GM12878 (cell line): ENCODE data around the gene FAM120B. TPM values are rescaled to one million over a fixed set of nuclear protein-coding genes. Genes with fewer than 3 reads are reported as not detected.

ENCODE experiments used
- ATAC-seq: fragments of 200-7000 bp; cut with Tn5 transposase; 3 replicates; pipeline ENCODE4 v1.9.1; 2020; ENCODE audit warnings: mild to moderate bottlenecking, moderate library complexity
- BruUV-seq: library from RNA; stranded (reverse); fragments of 400-500 nt; replicated peaks from 2 replicates; lab custom pipeline; 2021; lab: Mats Ljungman, UMichigan
- CTCF ChIA-PET: fragments of 300-600 bp; sonication (Branson Sonifier 250); formaldehyde crosslinking; extraction: SDS; loops from one replicate; lab custom pipeline; 2021; ENCODE audit warnings: inconsistent platforms; lab: Yijun Ruan, JAX
- POLR2A ChIA-PET: fragments of 350-600 bp; formaldehyde crosslinking; extraction: SDS; loops from one replicate; lab custom pipeline; 2021; ENCODE audit warnings: inconsistent platforms; lab: Charles Lee
- RAD21 ChIA-PET: fragments of 300-600 bp; sonication (Branson Sonifier 250); formaldehyde crosslinking; loops from one replicate; lab custom pipeline; 2023; ENCODE audit warnings: antibody characterized with exemption; ENCODE audit not compliant: unreplicated experiment; lab: Charles Lee
- SMC1A ChIA-PET: fragments of 300-600 bp; sonication (Branson Sonifier 250); formaldehyde crosslinking; loops from one replicate; lab custom pipeline; 2023; ENCODE audit not compliant: unreplicated experiment, uncharacterized antibody; lab: Charles Lee
- DNase-seq: peaks from one replicate; pipeline ENCODE4 v3.0.0-alpha.2; 2011; ENCODE audit warnings: low read depth, low spot score
- FAIRE-seq: peaks from 3 replicates; lab custom pipeline; 2011; peaks lifted over from hg19 to GRCh38; lab: Jason Lieb, UNC
- H2AFZ ChIP-seq: 2 replicates; pipeline ENCODE4 v1.6.0; 2011; ENCODE audit warnings: low read depth, low read length, control low read depth; ENCODE audit not compliant: control insufficient read depth
- H3K27ac ChIP-seq: 2 replicates; pipeline ENCODE4 v1.5.1; 2011; ENCODE audit warnings: control low read depth; ENCODE audit not compliant: control insufficient read depth, insufficient read depth
- H3K27me3 ChIP-seq, 2 experiments: replicated peaks in 1 of 2; 2 replicates each; pipeline versions ENCODE4 v1.6.0 to v1.6.1; 2011; ENCODE audit warnings: low read length in 1 of 2; ENCODE audit not compliant: control insufficient read depth in 2 of 2, insufficient read depth in 2 of 2
- H3K36me3 ChIP-seq, 2 experiments: 2 replicates each; pipeline ENCODE4 v1.5.1; 2011; ENCODE audit warnings: low read length in 1 of 2; ENCODE audit not compliant: control insufficient read depth in 2 of 2, insufficient read depth in 2 of 2
- H3K4me1 ChIP-seq: 2 replicates; pipeline ENCODE4 v1.6.1; 2011; ENCODE audit warnings: mild to moderate bottlenecking, low read length, moderate library complexity, mixed read lengths; ENCODE audit not compliant: control insufficient read depth, insufficient read depth
- H3K4me2 ChIP-seq: 2 replicates; pipeline ENCODE4 v1.6.0; 2011; ENCODE audit warnings: control low read depth; ENCODE audit not compliant: control insufficient read depth, insufficient read depth
- H3K4me3 ChIP-seq: fragments of 200-600 bp; sonication (generic); 2 replicates; pipeline ENCODE4 v1.5.1; 2016
- H3K79me2 ChIP-seq: 2 replicates; pipeline ENCODE4 v1.6.0; 2011; ENCODE audit warnings: low read length; ENCODE audit not compliant: control insufficient read depth, insufficient read depth
- H3K9ac ChIP-seq: 2 replicates; pipeline ENCODE4 v1.8.0; 2011; ENCODE audit warnings: low read length, control low read depth, mixed read lengths; ENCODE audit not compliant: control insufficient read depth, insufficient read depth
- H3K9me3 ChIP-seq: replicated peaks from 3 replicates; pipeline ENCODE4 v1.5.1; 2011; ENCODE audit warnings: mild to moderate bottlenecking, low read length; ENCODE audit not compliant: control insufficient read depth, insufficient read depth
- H4K20me1 ChIP-seq: 2 replicates; pipeline ENCODE4 v1.6.0; 2011; ENCODE audit not compliant: control insufficient read depth, insufficient read depth
- BCL11A ChIP-seq: IDR thresholded peaks from 2 replicates; pipeline ENCODE4 v1.6.1; 2011; ENCODE audit warnings: low read depth, low read length
- BRCA1 ChIP-seq: IDR thresholded peaks from 2 replicates; pipeline ENCODE4 v1.6.1; 2011; ENCODE audit warnings: low read depth, low read length, improper control_type of control experiment
- CBX3 ChIP-seq: fragments of 200-600 bp; sonication (generic); IDR thresholded peaks from 2 replicates; pipeline ENCODE4 v1.6.1; 2016; ENCODE audit warnings: low read depth, borderline replicate concordance
- CHD2 ChIP-seq: IDR thresholded peaks from 2 replicates; pipeline ENCODE4 v1.6.1; 2011; ENCODE audit warnings: low read depth, low read length, improper control_type of control experiment, borderline replicate concordance
- CREB1 ChIP-seq: IDR thresholded peaks from 2 replicates; pipeline ENCODE4 v1.6.1; 2012; ENCODE audit warnings: low read depth, mild to moderate bottlenecking, inconsistent platforms
- HCFC1 ChIP-seq: fragments of 150-350 bp; IDR thresholded peaks from 2 replicates; pipeline ENCODE4 v1.6.1; 2014; ENCODE audit warnings: low read length
- IKZF1 ChIP-seq: fragments of 450-650 bp; conservative IDR thresholded peaks from 2 replicates; pipeline ENCODE4 v1.6.1; 2017; ENCODE audit warnings: antibody characterized with exemption, mild to moderate bottlenecking
- KLF5 ChIP-seq: fragments of 450-650 bp; IDR thresholded peaks from 2 replicates; pipeline ENCODE4 v1.6.1; 2014; ENCODE audit warnings: mild to moderate bottlenecking; ENCODE audit not compliant: partially characterized antibody
- MXI1 ChIP-seq: fragments of 150-350 bp; IDR thresholded peaks from 2 replicates; pipeline ENCODE4 v1.6.1; 2011; ENCODE audit warnings: low read depth, mild to moderate bottlenecking, inconsistent platforms, low read length, improper control_type of control experiment
- NBN ChIP-seq: fragments of 450-650 bp; IDR thresholded peaks from 2 replicates; pipeline ENCODE4 v1.6.1; 2016
- RAD21 ChIP-seq: IDR thresholded peaks from 2 replicates; pipeline ENCODE4 v1.6.1; 2011; ENCODE audit warnings: mild to moderate bottlenecking, low read depth, low read length, moderate library complexity; ENCODE audit not compliant: insufficient read depth
- RB1 ChIP-seq: fragments of 450-650 bp; formaldehyde crosslinking; IDR thresholded peaks from 2 replicates; pipeline ENCODE4 v1.6.1; 2017; ENCODE audit warnings: mild to moderate bottlenecking, borderline replicate concordance
- SPI1 ChIP-seq: IDR thresholded peaks from 2 replicates; pipeline ENCODE4 v1.6.1; 2011; ENCODE audit warnings: low read depth, mild to moderate bottlenecking, low read length, moderate library complexity, borderline replicate concordance; ENCODE audit not compliant: insufficient read depth
- ZNF384 ChIP-seq: IDR thresholded peaks from 2 replicates; pipeline ENCODE4 v1.6.1; 2012; ENCODE audit warnings: low read depth, mild to moderate bottlenecking, low read length, improper control_type of control experiment, borderline replicate concordance
- WGBS: methylation state at CpG from one replicate; pipeline ENCODE4 v1.1.6; 2016; ENCODE audit warnings: low lambda C conversion rate; ENCODE audit not compliant: insufficient replicate concordance, insufficient coverage; ENCODE audit errors: missing lambda C conversion rate; 5-methylcytosine and 5-hydroxymethylcytosine counted together
- in situ Hi-C: fragments of 300-500 bp; cut with MboI; formaldehyde crosslinking; loops from 9 replicates; pipeline ENCODE4 v1.14.3; 2018; ENCODE audit warnings: mixed read lengths
- intact Hi-C: fragments of 100-400 bp; cut with micrococcal nuclease; formaldehyde crosslinking; loops from one replicate; pipeline ENCODE4 v1.14.2; 2022; ENCODE audit not compliant: unreplicated experiment
- polyA plus RNA-seq, 11 experiments: library from polyadenylated mRNA; depleted of rRNA in 4 of 11; unstranded in 6 of 11; stranded (reverse) in 5 of 11; fragments of >200 nt; fragmentation: Nextera tagmentation in 4 of 11; fragmentation: Illumina TruSeq in 1 of 11; extraction: Ambion mirVana in 4 of 11; extraction: Trizol in 1 of 11; gene quantifications; 1 replicate in 1 of 11; 2 replicates in 10 of 11; pipeline versions ENCODE4 v1.2.1 to v1.2.3, GENCODE V29; 2011 to 2016; ENCODE audit warnings: inconsistent platforms in 2 of 11, missing spikeins in 2 of 11, low read depth in 1 of 11
- total RNA-seq, 4 experiments: library from RNA; depleted of rRNA in 3 of 4; stranded (reverse); fragments of >200 nt in 3 of 4; fragmentation: Illumina TruSeq in 1 of 4; extraction: Trizol in 1 of 4; gene quantifications; 2 replicates each; pipeline versions ENCODE4 v1.2.1 to v1.2.3, GENCODE V29; 2013 to 2021
- TF ChIP-seq, protein P1 (sequence below): fragments of 450-650 bp; IDR thresholded peaks from 2 replicates; pipeline ENCODE4 v1.6.1; 2017; ENCODE audit warnings: mild to moderate bottlenecking, low read depth, inconsistent platforms; ENCODE audit not compliant: poor library complexity, severe bottlenecking

FAM120B gene
- total and polyA plus RNA-seq, 10 of the 15 experiments (the other 5 are each of a cell fraction or from before 2014, with no cell fraction given) = 3.3 to 21.6 (median 15.3) TPM

GRCh38 chr6:170434821-170435155 is 128.2 kb downstream of the FAM120B start:
- Histone ChIP-seq H3K79me2 (no peaks in the 10 kb centered on the region), H3K36me3 (no peaks in the 10 kb centered on the region), H3K27me3 (no peaks in the 10 kb centered on the region), H3K4me1 (no peaks in the 10 kb centered on the region; the same call in 1 of the 2 replicates), H3K27ac (no peak overlapping the region), H3K4me3 (no peak overlapping the region), H3K9ac (no peak overlapping the region), H3K4me2 (no peak overlapping the region), H2AFZ (no peak overlapping the region), H4K20me1 (no peaks in the 10 kb centered on the region), H3K9me3 (no peaks in the 10 kb centered on the region; the same call in 2 of the 3 replicates)
- intact Hi-C loops = no loop called here
- POLR2A ChIA-PET = no interaction called here
- FAIRE-seq = no peak
- RAD21 ChIA-PET = no interaction called here
- SMC1A ChIA-PET = no interaction called here
- no peak for DNase-seq
- WGBS = 63% methylated on average over 17 of the region's 17 CpGs
- CTCF ChIA-PET = no interaction called here
- in situ Hi-C loops = no loop called here
- BruUV-seq = no TSS peak
- TF ChIP-seq BCL11A (no peak), IKZF1 (no peak), HCFC1 (no peak), NBN (no peak), ZNF384 (no peak), SPI1 (no peak), MXI1 (no peak), CHD2 (no peak), RAD21 (no peak), KLF5 (no peak), CBX3 (no peak), CREB1 (no peak), RB1 (no peak), BRCA1 (no peak)
- TF ChIP-seq, protein P1, sequence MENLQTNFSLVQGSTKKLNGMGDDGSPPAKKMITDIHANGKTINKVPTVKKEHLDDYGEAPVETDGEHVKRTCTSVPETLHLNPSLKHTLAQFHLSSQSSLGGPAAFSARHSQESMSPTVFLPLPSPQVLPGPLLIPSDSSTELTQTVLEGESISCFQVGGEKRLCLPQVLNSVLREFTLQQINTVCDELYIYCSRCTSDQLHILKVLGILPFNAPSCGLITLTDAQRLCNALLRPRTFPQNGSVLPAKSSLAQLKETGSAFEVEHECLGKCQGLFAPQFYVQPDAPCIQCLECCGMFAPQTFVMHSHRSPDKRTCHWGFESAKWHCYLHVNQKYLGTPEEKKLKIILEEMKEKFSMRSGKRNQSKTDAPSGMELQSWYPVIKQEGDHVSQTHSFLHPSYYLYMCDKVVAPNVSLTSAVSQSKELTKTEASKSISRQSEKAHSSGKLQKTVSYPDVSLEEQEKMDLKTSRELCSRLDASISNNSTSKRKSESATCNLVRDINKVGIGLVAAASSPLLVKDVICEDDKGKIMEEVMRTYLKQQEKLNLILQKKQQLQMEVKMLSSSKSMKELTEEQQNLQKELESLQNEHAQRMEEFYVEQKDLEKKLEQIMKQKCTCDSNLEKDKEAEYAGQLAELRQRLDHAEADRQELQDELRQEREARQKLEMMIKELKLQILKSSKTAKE = no peak
- ATAC-seq = no peak
